HCT116 (cell line): ENCODE data around the gene STT3B. TPM values are rescaled to one million over a fixed set of nuclear protein-coding genes. Genes with fewer than 3 reads are reported as not detected.
A peak's percentile ranks its signal among the peaks of the same experiment; 100 is the strongest.

Experiments
- ATAC-seq: fragments of 200-7000 bp; cut with Tn5 transposase; 2 replicates; pipeline ENCODE4 v1.9.1; 2020; ENCODE audit warnings: mild to moderate bottlenecking, moderate library complexity
- BruUV-seq: library from RNA; stranded (reverse); fragments of 400-500 nt; replicated peaks from 2 replicates; lab custom pipeline; 2021; lab: Mats Ljungman, UMichigan
- CTCF ChIA-PET: fragments of 300-600 bp; sonication (Branson Sonifier 250); formaldehyde crosslinking; loops from one replicate; lab custom pipeline; 2021; ENCODE audit warnings: antibody characterized with exemption; lab: Charles Lee
- POLR2A ChIA-PET: fragments of 300-600, 350-600 bp; sonication (Branson Sonifier 250); formaldehyde crosslinking; loops from one replicate; lab custom pipeline; 2021; ENCODE audit warnings: antibody characterized with exemption; lab: Charles Lee
- RAD21 ChIA-PET, 2 experiments: fragments of 300-600 bp; sonication (Branson Sonifier 250); formaldehyde crosslinking; loops; one replicate each; lab custom pipeline; 2023; ENCODE audit warnings: low total read pairs in 2 of 2; ENCODE audit not compliant: uncharacterized antibody in 2 of 2, unreplicated experiment in 2 of 2, low non-redundant PET in 1 of 2; lab: Charles Lee
- DNase-seq: peaks from one replicate; pipeline ENCODE4 v3.0.0-alpha.2; 2010; ENCODE audit warnings: low read depth, low spot score
- H2AFZ ChIP-seq: fragments of 200-600 bp; shearing (Covaris generic), sonication (generic); 2 replicates; pipeline ENCODE4 v1.6.1; 2017; ENCODE audit warnings: low read depth, mixed run types, mixed read lengths, antibody characterized with exemption, low read length; ENCODE audit not compliant: poor library complexity, severe bottlenecking
- H3K27ac ChIP-seq: 2 replicates; pipeline ENCODE4 v1.5.1; 2012; ENCODE audit warnings: low read depth, low read length
- H3K27me3 ChIP-seq: fragments of 200-600 bp; sonication (generic); 2 replicates; pipeline ENCODE4 v1.6.1; 2016; ENCODE audit warnings: mixed run types, low read length, mixed read lengths; ENCODE audit not compliant: insufficient read depth
- H3K36me3 ChIP-seq, 2 experiments: fragments of 200-500 bp in 1 of 2; fragments of 200-600 bp in 1 of 2; sonication (Bioruptor generic) in 1 of 2; sonication (generic) in 1 of 2; 2 replicates each; pipeline versions ENCODE4 v1.5.1 to v1.6.1; 2014 to 2016; ENCODE audit warnings: low read length in 2 of 2, inconsistent platforms in 1 of 2, mixed read lengths in 1 of 2, mixed run types in 1 of 2; ENCODE audit not compliant: insufficient read depth in 2 of 2, control insufficient read depth in 1 of 2
- H3K4me1 ChIP-seq, 2 experiments: fragments of 200-600 bp in 1 of 2; sonication (generic) in 1 of 2; 2 replicates each; pipeline versions ENCODE4 v1.5.1 to v1.6.1; 2012 to 2017; ENCODE audit warnings: low read length in 2 of 2, inconsistent platforms in 1 of 2, mild to moderate bottlenecking in 1 of 2, mixed read lengths in 1 of 2, mixed run types in 1 of 2, moderate library complexity in 1 of 2; ENCODE audit not compliant: insufficient read depth in 2 of 2, control insufficient read depth in 1 of 2
- H3K4me2 ChIP-seq: fragments of 200-600 bp; sonication (generic); 2 replicates; pipeline ENCODE4 v1.6.1; 2017; ENCODE audit warnings: mixed run types, low read length, mixed read lengths
- H3K4me3 ChIP-seq, 2 experiments: fragments of 200-600 bp in 1 of 2; sonication (generic) in 1 of 2; replicated peaks in 1 of 2; 2 replicates each; pipeline ENCODE4 v1.5.1; 2011 to 2016; ENCODE audit warnings: low read length in 2 of 2, control low read depth in 1 of 2, low read depth in 1 of 2, mild to moderate bottlenecking in 1 of 2, mixed read lengths in 1 of 2, mixed run types in 1 of 2
- H3K79me2 ChIP-seq: fragments of 200-600 bp; sonication (generic); 2 replicates; pipeline ENCODE4 v1.6.1; 2017; ENCODE audit warnings: mild to moderate bottlenecking, mixed run types, low read length, moderate library complexity, mixed read lengths; ENCODE audit not compliant: insufficient read depth
- H3K9ac ChIP-seq: fragments of 200-600 bp; sonication (generic); 2 replicates; pipeline ENCODE4 v1.6.1; 2016; ENCODE audit warnings: low read length, mixed read lengths
- H3K9me2 ChIP-seq: fragments of 200-600 bp; sonication (generic), shearing (Covaris generic); 2 replicates; pipeline ENCODE4 v1.6.1; 2017; ENCODE audit warnings: mixed run types, mild to moderate bottlenecking, moderate library complexity; ENCODE audit not compliant: insufficient read depth
- H3K9me3 ChIP-seq, 2 experiments: fragments of 200-500 bp in 1 of 2; fragments of 200-600 bp in 1 of 2; sonication (Bioruptor generic) in 1 of 2; sonication (generic) in 1 of 2; 2 replicates each; pipeline ENCODE4 v1.6.1; 2014 to 2017; ENCODE audit warnings: low read length in 2 of 2, mixed read lengths in 2 of 2, inconsistent platforms in 1 of 2, low read depth in 1 of 2, mild to moderate bottlenecking in 1 of 2, mixed run types in 1 of 2, moderate library complexity in 1 of 2; ENCODE audit not compliant: control insufficient read depth in 1 of 2, insufficient read depth in 1 of 2
- H4K20me1 ChIP-seq: fragments of 200-600 bp; sonication (generic), shearing (Covaris generic); 2 replicates; pipeline ENCODE4 v1.6.1; 2017; ENCODE audit warnings: mixed run types, mild to moderate bottlenecking, moderate library complexity; ENCODE audit not compliant: insufficient read depth
- CBX3 ChIP-seq: IDR thresholded peaks from 2 replicates; pipeline ENCODE4 v1.6.1; 2012; ENCODE audit warnings: low read depth
- CEBPB ChIP-seq: IDR thresholded peaks from 2 replicates; pipeline ENCODE4 v1.6.1; 2012; ENCODE audit warnings: low read depth
- CTCF ChIP-seq, 3 experiments: fragments of 200-600 bp in 1 of 3; sonication (generic) in 1 of 3; IDR thresholded peaks in 2 of 3; conservative IDR thresholded peaks in 1 of 3; 2 replicates each; pipeline ENCODE4 v1.5.1; 2012 to 2017; ENCODE audit warnings: low read depth in 2 of 3, low read length in 2 of 3, antibody characterized with exemption in 1 of 3, borderline replicate concordance in 1 of 3, control low read depth in 1 of 3, mild to moderate bottlenecking in 1 of 3, mixed read lengths in 1 of 3, mixed run types in 1 of 3, moderate library complexity in 1 of 3; ENCODE audit not compliant: insufficient read depth in 1 of 3
- EGR1 ChIP-seq: IDR thresholded peaks from 2 replicates; pipeline ENCODE4 v1.6.1; 2012; ENCODE audit warnings: low read depth
- ELF1 ChIP-seq: IDR thresholded peaks from 2 replicates; pipeline ENCODE4 v1.6.1; 2012; ENCODE audit warnings: low read depth, borderline replicate concordance
- EZH2phosphoT487 ChIP-seq: fragments of 200-600 bp; IDR thresholded peaks from 2 replicates; pipeline ENCODE4 v1.6.1; 2018; ENCODE audit warnings: antibody characterized with exemption, borderline replicate concordance
- FOSL1 ChIP-seq: IDR thresholded peaks from 2 replicates; pipeline ENCODE4 v1.6.1; 2012; ENCODE audit warnings: low read depth
- JUND ChIP-seq: IDR thresholded peaks from 2 replicates; pipeline ENCODE4 v1.6.1; 2012
- MAX ChIP-seq: IDR thresholded peaks from 2 replicates; pipeline ENCODE4 v1.6.1; 2012
- POLR2A ChIP-seq: IDR thresholded peaks from 2 replicates; pipeline ENCODE4 v1.7.0; 2011; ENCODE audit warnings: borderline replicate concordance; ENCODE audit not compliant: insufficient read depth, insufficient read length; ENCODE audit errors: extremely low read depth
- RAD21 ChIP-seq: IDR thresholded peaks from 2 replicates; pipeline ENCODE4 v1.6.1; 2012; ENCODE audit warnings: low read depth, mild to moderate bottlenecking
- SIN3A ChIP-seq: IDR thresholded peaks from 2 replicates; pipeline ENCODE4 v1.6.1; 2012; ENCODE audit warnings: low read depth
- SP1 ChIP-seq: IDR thresholded peaks from 2 replicates; pipeline ENCODE4 v1.6.1; 2012; ENCODE audit warnings: low read depth
- SRF ChIP-seq: IDR thresholded peaks from 2 replicates; pipeline ENCODE4 v1.6.1; 2012; ENCODE audit warnings: low read depth
- TCF7L2 ChIP-seq: IDR thresholded peaks from 2 replicates; pipeline ENCODE4 v1.7.0; 2011; ENCODE audit warnings: borderline replicate concordance, inconsistent platforms; ENCODE audit not compliant: insufficient read depth, insufficient read length; ENCODE audit errors: extremely low read depth
- YY1 ChIP-seq: IDR thresholded peaks from 2 replicates; pipeline ENCODE4 v1.6.1; 2011; ENCODE audit warnings: low read length, low read depth, moderate library complexity, mild to moderate bottlenecking; ENCODE audit not compliant: insufficient replicate concordance; ENCODE audit errors: extremely low read depth
- intact Hi-C: fragments of 100-400 bp; cut with micrococcal nuclease; formaldehyde crosslinking; loops from 2 replicates; pipeline ENCODE4 v1.10.0; 2022
- total RNA-seq: library from RNA; stranded (reverse); gene quantifications from one replicate; pipeline ENCODE4 v1.2.1, GENCODE V29; 2021; ENCODE audit not compliant: unreplicated experiment
- TF ChIP-seq, protein P1 (sequence below): IDR thresholded peaks from 2 replicates; pipeline ENCODE4 v1.6.1; 2011; ENCODE audit warnings: mild to moderate bottlenecking, low read length, moderate library complexity; ENCODE audit not compliant: insufficient replicate concordance; ENCODE audit errors: extremely low read depth

STT3B gene
- total RNA-seq, 1 experiment from 2014 or later: 131 TPM

- H3K4me3 ChIP-seq: no peak overlapping the region
Observed at GRCh38 chr3:31546725-31547124, 14.0 kb downstream of the STT3B start.

More at GRCh38 chr3:31546725-31547124, 14.0 kb downstream of the STT3B start:
- 0 out of 2 replicates have a peak overlapping the region, but pooled peaks have one; percentile 1 for H3K9ac ChIP-seq
- ATAC-seq (no peak), DNase-seq (no peak)
- H3K4me2 ChIP-seq: peak overlapping the region; percentile 47
- intact Hi-C loops: no loop called here
- no peaks in the 10 kb centered on the region for H3K27me3 ChIP-seq
- ChIA-PET CTCF (interaction anchor here (1.1 kb wide), 1 partner anchor 15 kb away, joined by 3 read pairs; the partner anchor contains the start of gene STT3B), RAD21 (no interaction called here), POLR2A (interaction anchor here (0.9 to 1.2 kb wide), 2 partner anchors 10 to 14 kb away, joined by 3 to 5 read pairs; partner anchors contain the start of gene STT3B)
- H3K4me1 ChIP-seq: peaks cover 10 to 35% of the 10 kb centered on the region in 2 experiments; a peak in 3 of 4 replicates
- no peak for TF ChIP-seq YY1
- no peak for TF ChIP-seq ELF1
- no peak for TF ChIP-seq RAD21
- no peak for TF ChIP-seq EZH2phosphoT487
- no peak for TF ChIP-seq TCF7L2
- no peak for TF ChIP-seq SP1
- TF ChIP-seq SIN3A: no peak
- TF ChIP-seq MAX: no peak
- no peak for TF ChIP-seq FOSL1
- no peak for TF ChIP-seq JUND
- no peak for TF ChIP-seq CTCF (IDR thresholded peaks at IDR 0.05 in 2 of 3, conservative IDR thresholded peaks at IDR 0.05 in 1 of 3; ENCODE audit: borderline replicate concordance in 1 of 3, insufficient read depth in 1 of 3, low read depth in 2 of 3, low read length in 2 of 3)
- TF ChIP-seq CBX3: no peak
- TF ChIP-seq EGR1: no peak
- TF ChIP-seq POLR2A: no peak
- TF ChIP-seq, protein P1, sequence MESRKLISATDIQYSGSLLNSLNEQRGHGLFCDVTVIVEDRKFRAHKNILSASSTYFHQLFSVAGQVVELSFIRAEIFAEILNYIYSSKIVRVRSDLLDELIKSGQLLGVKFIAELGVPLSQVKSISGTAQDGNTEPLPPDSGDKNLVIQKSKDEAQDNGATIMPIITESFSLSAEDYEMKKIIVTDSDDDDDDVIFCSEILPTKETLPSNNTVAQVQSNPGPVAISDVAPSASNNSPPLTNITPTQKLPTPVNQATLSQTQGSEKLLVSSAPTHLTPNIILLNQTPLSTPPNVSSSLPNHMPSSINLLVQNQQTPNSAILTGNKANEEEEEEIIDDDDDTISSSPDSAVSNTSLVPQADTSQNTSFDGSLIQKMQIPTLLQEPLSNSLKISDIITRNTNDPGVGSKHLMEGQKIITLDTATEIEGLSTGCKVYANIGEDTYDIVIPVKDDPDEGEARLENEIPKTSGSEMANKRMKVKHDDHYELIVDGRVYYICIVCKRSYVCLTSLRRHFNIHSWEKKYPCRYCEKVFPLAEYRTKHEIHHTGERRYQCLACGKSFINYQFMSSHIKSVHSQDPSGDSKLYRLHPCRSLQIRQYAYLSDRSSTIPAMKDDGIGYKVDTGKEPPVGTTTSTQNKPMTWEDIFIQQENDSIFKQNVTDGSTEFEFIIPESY: no peak
- TF ChIP-seq CEBPB: no peak
- TF ChIP-seq SRF: no peak
- H3K9me3 ChIP-seq: no peaks in the 10 kb centered on the region
- no peak overlapping the region for H3K27ac ChIP-seq
- BruUV-seq: no TSS peak
- H4K20me1 ChIP-seq: peaks cover 50% of the 10 kb centered on the region; the same call in 1 of the 2 replicates
- H3K36me3 ChIP-seq: no peaks in the 10 kb centered on the region
- no peak overlapping the region for H2AFZ ChIP-seq
- no peaks in the 10 kb centered on the region for H3K9me2 ChIP-seq
- peaks cover 100% of the 10 kb centered on the region for H3K79me2 ChIP-seq
